ENCODE measurements around the gene KLHL11. TPM values are rescaled to one million over a fixed set of nuclear protein-coding genes. Genes with fewer than 3 reads are reported as not detected.

KLHL11 gene
- total RNA-seq, 1 experiment from 2014 or later: 14.5 TPM

DNA sequence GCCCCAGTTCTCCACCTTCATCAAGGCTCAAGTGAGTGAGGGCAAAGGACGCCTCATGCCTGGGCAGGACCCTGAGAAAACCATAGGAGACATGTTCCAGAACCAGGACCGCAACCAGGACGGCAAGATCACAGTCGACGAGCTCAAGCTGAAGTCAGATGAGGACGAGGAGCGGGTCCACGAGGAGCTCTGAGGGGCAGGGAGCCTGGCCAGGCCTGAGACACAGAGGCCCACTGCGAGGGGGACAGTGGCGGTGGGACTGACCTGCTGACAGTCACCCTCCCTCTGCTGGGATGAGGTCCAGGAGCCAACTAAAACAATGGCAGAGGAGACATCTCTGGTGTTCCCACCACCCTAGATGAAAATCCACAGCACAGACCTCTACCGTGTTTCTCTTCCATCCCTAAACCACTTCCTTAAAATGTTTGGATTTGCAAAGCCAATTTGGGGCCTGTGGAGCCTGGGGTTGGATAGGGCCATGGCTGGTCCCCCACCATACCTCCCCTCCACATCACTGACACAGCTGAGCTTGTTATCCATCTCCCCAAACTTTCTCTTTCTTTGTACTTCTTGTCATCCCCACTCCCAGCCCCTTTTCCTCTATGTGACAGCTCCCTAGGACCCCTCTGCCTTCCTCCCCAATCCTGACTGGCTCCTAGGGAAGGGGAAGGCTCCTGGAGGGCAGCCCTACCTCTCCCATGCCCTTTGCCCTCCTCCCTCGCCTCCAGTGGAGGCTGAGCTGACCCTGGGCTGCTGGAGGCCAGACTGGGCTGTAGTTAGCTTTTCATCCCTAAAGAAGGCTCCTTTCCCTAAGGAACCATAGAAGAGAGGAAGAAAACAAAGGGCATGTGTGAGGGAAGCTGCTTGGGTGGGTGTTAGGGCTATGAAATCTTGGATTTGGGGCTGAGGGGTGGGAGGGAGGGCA, 42.7 kb downstream of the KLHL11 start:
- H3K79me2 ChIP-seq (ENCODE audit: low read depth): no peaks in the 10 kb centered on the region
- H3K36me3 ChIP-seq (ENCODE audit: low read depth): no peaks in the 10 kb centered on the region
- H3K27me3 ChIP-seq (ENCODE audit: insufficient read depth, low read depth): no peaks in the 10 kb centered on the region
- no peaks in the 10 kb centered on the region for H3K9me2 ChIP-seq (ENCODE audit: insufficient read depth)
- H3K4me1 ChIP-seq (replicated peaks; ENCODE audit: insufficient read depth): no peaks in the 10 kb centered on the region
- H3K4me3 ChIP-seq: no peak overlapping the region
- H4K20me1 ChIP-seq (ENCODE audit: insufficient read depth): no peaks in the 10 kb centered on the region
- POLR2A ChIA-PET (ENCODE audit: unreplicated experiment): no interaction called here
- no peak for DNase-seq
- no peak overlapping the region for H2AFZ ChIP-seq
- H3K4me2 ChIP-seq: no peak overlapping the region
- CTCF ChIA-PET: no interaction called here
- BruUV-seq (replicated peaks): TSS peak; percentile 37
- no peak overlapping the region for H3K27ac ChIP-seq
- no peak for TF ChIP-seq EZH2 (IDR thresholded peaks at IDR 0.05; ENCODE audit: low read depth)
- TF ChIP-seq, protein P1, sequence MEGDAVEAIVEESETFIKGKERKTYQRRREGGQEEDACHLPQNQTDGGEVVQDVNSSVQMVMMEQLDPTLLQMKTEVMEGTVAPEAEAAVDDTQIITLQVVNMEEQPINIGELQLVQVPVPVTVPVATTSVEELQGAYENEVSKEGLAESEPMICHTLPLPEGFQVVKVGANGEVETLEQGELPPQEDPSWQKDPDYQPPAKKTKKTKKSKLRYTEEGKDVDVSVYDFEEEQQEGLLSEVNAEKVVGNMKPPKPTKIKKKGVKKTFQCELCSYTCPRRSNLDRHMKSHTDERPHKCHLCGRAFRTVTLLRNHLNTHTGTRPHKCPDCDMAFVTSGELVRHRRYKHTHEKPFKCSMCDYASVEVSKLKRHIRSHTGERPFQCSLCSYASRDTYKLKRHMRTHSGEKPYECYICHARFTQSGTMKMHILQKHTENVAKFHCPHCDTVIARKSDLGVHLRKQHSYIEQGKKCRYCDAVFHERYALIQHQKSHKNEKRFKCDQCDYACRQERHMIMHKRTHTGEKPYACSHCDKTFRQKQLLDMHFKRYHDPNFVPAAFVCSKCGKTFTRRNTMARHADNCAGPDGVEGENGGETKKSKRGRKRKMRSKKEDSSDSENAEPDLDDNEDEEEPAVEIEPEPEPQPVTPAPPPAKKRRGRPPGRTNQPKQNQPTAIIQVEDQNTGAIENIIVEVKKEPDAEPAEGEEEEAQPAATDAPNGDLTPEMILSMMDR (conservative IDR thresholded peaks at IDR 0.05): no peak
- no peaks in the 10 kb centered on the region; the same call in 1 of the 2 replicates for H3F3A ChIP-seq (ENCODE audit: insufficient read depth, low read depth)
- no peaks in the 10 kb centered on the region for H3K9me3 ChIP-seq (ENCODE audit: insufficient read depth, low read depth)
- intact Hi-C loops (cut with micrococcal nuclease; ENCODE audit: unreplicated experiment): no loop called here

DNA sequence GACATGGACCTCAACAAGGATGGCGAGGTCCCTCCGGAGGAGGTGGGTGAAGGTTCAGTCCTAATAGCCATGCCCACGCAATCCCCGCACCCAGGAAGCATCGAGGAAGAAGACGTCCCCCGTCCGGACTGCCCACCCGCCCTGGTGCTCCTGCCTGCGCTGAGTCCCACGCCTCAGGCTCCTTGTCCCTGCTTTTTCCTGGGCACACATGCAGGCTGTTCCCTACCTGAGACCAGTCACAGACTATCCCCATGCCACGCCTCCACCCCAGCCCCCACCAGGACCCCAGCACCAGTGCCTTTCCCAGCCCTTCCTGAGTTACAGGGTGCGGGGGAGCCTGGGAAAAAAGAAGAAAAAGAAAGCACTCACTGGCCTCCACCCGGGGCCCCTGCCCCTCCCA, 43.4 kb downstream of the KLHL11 start:
- intact Hi-C loops (cut with micrococcal nuclease; ENCODE audit: unreplicated experiment): no loop called here
- H3K9me3 ChIP-seq (ENCODE audit: insufficient read depth, low read depth): no peaks in the 10 kb centered on the region
- TF ChIP-seq, protein P1 (conservative IDR thresholded peaks at IDR 0.05): no peak
- TF ChIP-seq EZH2 (IDR thresholded peaks at IDR 0.05; ENCODE audit: low read depth): no peak
- H4K20me1 ChIP-seq (ENCODE audit: insufficient read depth): no peaks in the 10 kb centered on the region
- H2AFZ ChIP-seq: no peak overlapping the region
- H3K79me2 ChIP-seq (ENCODE audit: low read depth): no peaks in the 10 kb centered on the region
- H3F3A ChIP-seq (ENCODE audit: insufficient read depth, low read depth): no peaks in the 10 kb centered on the region; the same call in 1 of the 2 replicates
- no peaks in the 10 kb centered on the region for H3K36me3 ChIP-seq (ENCODE audit: low read depth)
- ChIA-PET POLR2A (ENCODE audit: unreplicated experiment) (no interaction called here), CTCF (no interaction called here)
- H3K9me2 ChIP-seq (ENCODE audit: insufficient read depth): no peaks in the 10 kb centered on the region
- no peak for DNase-seq
- no TSS peak for BruUV-seq (replicated peaks)
- H3K27me3 ChIP-seq (ENCODE audit: insufficient read depth, low read depth): no peaks in the 10 kb centered on the region
- no peak overlapping the region for H3K4me3 ChIP-seq
- no peaks in the 10 kb centered on the region for H3K4me1 ChIP-seq (replicated peaks; ENCODE audit: insufficient read depth)
- no peak overlapping the region for H3K27ac ChIP-seq
- H3K4me2 ChIP-seq: no peak overlapping the region

DNA sequence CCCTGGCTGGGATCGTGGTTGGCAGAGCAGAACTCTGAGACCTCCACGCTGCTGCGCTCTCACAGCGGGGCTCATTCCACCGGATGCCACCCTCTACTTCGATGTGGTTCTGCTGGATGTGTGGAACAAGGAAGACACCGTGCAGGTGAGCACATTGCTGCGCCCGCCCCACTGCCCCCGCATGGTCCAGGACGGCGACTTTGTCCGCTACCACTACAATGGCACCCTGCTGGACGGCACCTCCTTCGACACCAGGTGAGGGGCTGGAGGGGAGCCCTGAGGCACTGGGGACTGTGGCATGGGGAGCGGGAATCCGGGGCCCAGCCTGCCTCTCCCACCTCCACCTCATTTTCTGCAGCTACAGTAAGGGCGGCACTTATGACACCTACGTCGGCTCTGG, 47.2 kb downstream of the KLHL11 start:
- no peaks in the 10 kb centered on the region for H3K9me3 ChIP-seq (ENCODE audit: insufficient read depth, low read depth)
- CTCF ChIA-PET: no interaction called here
- TF ChIP-seq, protein P1 (conservative IDR thresholded peaks at IDR 0.05): no peak
- TF ChIP-seq EZH2 (IDR thresholded peaks at IDR 0.05; ENCODE audit: low read depth): no peak

More for the DNA sequence above, 47.2 kb downstream of the KLHL11 start:
- BruUV-seq (replicated peaks): no TSS peak
- H3K27me3 ChIP-seq (ENCODE audit: insufficient read depth, low read depth): no peaks in the 10 kb centered on the region
- no peak overlapping the region for H2AFZ ChIP-seq
- peaks cover 20% of the 10 kb centered on the region for H3K79me2 ChIP-seq (ENCODE audit: low read depth)
- H3K4me3 ChIP-seq: no peak overlapping the region
- no peak overlapping the region for H3K27ac ChIP-seq
- DNase-seq: no peak
- H3K36me3 ChIP-seq (ENCODE audit: low read depth): no peaks in the 10 kb centered on the region
- no peaks in the 10 kb centered on the region for H4K20me1 ChIP-seq (ENCODE audit: insufficient read depth)
- intact Hi-C loops (cut with micrococcal nuclease; ENCODE audit: unreplicated experiment): no loop called here
- H3K4me2 ChIP-seq: no peak overlapping the region
- H3K9me2 ChIP-seq (ENCODE audit: insufficient read depth): no peaks in the 10 kb centered on the region
- H3K4me1 ChIP-seq (replicated peaks; ENCODE audit: insufficient read depth): peaks cover 10% of the 10 kb centered on the region
- POLR2A ChIA-PET (ENCODE audit: unreplicated experiment): no interaction called here
- H3F3A ChIP-seq (ENCODE audit: insufficient read depth, low read depth): no peaks in the 10 kb centered on the region; the same call in 1 of the 2 replicates

Data from PC-9 (cell line).